Measurements from ENCODE around the gene XKR7.

XKR7 gene

DNA sequence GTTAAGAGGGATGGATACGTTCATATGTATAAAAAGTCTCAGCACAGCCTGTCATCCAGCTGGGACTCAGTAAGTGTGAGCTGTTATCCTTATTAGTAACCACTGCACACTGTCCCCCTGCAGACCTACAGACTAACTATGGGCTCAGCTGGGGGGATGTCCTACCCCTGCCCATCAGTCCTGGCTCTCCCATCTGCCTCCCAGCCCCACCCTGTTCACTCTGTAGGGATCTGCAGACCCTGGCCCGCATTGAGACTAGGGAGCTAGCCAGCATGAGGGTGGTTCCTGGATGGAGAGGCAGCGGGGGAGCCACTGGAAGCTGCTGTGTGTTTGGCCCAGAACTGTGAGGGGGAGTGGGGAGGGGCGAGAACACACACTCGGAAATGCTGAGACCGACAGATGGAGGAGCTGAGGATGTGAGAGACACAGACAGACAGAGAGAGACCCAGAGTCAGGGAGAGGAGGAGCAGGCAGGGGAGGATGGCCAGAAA is 17.1 kb downstream of the XKR7 start:
- DNase-seq: peak; percentile 84

- no peak for DNase-seq
These were observed 19.8 kb downstream of the XKR7 start for GRCh38 chr20:31987744-31988143.

GRCh38 chr20:31988430-31989015 is 20.6 kb downstream of the XKR7 start:
- no peak for DNase-seq

- peak; percentile 27 for DNase-seq
These were observed 21.2 kb downstream of the XKR7 start for GRCh38 chr20:31989030-31989645.

DNA sequence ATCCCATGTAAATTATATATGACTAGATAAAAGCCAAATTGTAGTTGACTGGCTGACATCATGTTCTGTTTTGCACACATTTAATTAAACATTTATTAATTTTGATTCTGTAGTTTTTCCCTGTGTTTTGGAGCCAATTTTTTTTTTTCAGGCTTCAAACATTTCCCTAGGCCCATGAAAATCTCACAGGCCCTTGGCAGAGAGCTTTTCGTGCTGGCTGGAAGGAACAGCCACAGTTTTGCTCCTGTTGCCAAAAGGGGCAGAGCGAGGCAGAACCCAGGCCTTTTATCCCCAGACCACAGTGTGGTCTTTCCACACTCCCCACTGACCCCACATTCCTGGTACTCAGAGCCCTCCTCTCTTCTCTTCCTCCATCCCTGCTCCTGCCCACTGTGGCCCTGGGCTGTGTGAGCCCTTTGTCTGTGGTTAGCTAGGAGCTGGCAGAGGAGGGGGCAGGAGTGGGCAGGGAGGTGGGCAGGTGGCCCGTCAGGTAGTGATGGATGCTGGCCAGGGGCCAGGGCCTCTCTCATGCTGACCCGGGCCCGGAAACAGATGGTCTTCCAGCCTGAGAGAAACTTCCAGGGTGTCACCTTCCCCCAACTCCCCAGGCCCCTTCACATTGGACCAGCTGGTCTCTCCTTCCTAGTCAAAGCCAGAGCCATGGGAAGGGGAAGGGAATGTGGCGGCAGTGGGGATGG is 22.8 kb downstream of the XKR7 start:
- peak; percentile 98 for DNase-seq

DNA sequence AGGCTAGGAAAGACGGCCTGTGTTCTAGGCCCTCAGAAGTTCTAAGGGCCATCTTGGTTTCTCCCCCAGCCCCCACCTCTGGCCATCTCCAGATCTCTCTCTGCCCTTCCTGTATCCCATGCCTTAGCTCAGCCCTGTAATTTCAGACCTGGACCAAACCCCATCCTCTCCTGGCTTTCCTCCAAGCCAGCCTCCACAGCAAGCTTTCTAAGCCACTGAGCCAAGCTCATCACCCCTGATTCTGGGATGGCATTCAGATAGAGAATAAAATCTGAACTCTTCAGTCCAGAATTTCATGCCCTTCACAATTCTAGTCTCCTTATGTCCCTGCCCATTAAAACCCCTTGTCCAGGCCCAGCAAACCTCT is 23.4 kb downstream of the XKR7 start:
- DNase-seq: peak; percentile 76

DNA sequence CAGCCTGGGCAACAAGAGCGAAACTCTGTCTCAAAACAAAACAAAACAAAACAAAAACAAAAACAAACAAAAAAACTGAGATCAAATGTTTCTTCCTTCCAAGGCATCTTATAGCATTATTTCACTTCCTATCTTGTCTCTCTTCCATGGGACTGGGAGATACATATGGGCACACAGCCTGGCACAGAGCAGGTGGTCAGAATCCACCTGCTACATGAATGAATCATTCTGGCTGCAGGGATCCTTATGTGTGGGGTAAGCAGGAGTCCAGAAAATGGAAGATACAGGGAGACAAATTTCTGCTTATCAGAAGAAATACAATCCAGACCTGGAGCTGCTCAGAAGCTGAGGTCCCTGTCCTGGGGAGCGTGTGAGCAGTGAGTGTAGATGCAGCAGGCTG is 24.1 kb downstream of the XKR7 start:
- DNase-seq: no peak

DNA sequence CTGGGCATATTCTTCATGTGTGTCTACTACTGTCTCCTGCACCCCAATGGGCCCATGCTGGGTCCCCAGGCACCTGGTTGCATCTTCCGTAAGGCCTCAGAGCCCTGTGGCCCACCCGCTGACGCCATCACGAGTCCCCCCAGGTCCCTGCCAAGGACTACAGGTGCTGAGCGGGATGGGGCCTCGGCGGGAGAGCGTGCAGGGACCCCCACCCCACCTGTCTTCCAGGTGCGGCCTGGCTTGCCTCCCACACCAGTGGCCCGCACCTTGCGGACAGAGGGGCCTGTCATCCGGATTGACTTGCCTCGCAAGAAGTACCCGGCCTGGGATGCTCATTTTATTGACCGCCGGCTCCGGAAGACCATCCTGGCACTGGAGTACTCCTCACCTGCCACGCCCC is 29.0 kb downstream of the XKR7 start:
- DNase-seq: no peak

GRCh38 chr20:31998246-31998645 is 30.3 kb downstream of the XKR7 start:
- no peak for DNase-seq

DNA sequence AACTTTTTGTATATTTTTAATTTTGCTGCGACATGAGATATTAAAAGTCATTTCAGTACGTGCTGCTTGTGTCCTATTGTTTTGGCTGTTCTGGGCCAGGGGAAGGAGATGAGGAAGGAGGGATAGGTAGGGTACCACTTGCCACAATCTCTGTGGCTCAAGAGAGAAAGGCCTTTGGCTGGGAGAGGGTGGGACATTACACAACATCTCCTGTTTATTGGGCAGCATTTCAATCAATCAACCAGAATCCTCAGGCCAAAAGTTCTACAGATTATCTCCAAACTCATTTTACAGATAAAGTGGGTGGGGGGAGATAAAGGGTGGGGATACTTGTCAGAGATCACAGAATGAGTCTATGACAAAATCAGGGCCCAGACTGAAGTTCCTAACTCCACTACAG is 35.4 kb downstream of the XKR7 start:
- DNase-seq: no peak

DNA sequence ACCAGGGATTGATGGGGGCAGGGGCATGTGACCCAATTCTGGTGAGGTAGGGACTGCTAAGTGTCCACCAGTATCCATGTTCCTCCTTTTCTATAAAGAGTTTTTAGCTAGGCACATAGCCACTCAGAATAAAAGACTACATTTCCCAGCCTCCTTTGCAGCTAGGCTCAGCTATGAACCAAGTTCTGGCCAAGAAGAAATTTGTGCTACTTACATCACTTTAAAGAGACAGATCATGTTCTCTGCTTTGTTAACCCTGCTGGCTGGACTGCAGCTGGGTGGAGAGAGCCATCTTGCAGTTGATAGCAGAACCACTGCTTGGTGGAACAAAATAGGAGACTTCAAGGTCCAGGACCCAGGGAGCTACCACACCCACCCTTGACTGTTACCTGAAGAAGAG is 37.0 kb downstream of the XKR7 start:
- DNase-seq: no peak

DNA sequence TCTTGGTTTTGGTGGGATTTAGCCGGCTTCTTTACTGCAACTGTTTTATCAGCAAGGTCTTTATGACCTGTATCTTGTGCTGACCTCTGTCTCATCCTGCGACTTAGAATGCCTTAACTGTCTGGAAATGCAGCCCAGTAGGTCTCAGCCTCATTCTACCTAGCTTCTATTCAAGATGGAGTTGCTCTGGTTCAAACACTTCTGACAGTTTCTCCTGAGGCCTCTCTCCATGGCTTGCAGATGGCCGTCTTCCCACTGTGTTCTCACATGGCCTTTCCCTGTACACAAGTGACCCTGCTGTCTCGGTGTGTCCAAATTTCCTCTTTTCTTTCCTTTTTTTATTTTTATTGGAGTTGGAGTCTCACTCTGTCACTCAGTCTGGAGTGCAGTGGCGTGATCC is 38.1 kb downstream of the XKR7 start:
- DNase-seq: no peak

DNA sequence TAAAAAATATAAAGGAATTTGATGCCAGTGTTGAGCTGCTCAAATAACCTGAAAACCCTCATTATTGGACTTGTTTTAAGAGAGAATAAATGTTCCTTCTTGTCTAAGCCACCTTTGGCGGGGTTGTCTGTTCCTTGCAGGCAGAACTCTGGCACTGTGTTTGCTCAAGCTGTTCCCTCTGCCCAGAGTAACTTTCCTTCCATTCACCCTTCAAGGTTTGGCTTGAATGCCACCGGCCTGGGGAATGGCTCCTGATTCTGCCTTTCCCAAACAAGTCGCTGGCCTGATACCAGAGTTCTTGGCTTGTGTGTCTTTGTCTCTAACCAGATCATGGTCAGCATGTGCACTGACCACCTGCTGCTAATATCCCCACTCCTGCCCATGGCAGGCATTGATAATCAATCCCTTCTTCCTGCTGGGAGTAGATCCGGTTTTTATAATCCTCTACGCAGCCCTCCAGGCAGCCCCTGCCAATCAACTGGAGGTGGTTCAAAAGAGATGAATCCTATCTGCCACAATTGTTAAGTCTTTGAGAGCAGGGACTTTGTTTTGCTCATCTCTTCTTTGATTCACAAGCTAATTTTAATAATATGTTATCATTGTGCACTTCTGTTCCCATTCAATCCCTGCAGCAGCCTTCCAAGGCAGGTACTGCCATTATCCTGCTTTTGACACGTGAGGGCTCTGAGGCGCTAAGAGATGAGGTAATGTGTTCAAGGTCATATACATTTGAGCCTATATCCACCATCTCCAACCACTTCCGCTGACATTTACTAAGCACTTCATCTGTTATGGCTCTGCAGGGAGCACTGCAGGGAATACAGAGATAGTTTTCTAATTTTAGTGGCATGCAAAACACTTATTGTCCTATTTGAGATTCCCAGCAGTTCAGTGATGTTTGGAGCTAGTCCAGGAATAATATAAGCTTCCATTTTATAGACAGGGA is 39.2 kb downstream of the XKR7 start:
- no peak for DNase-seq

- DNase-seq: no peak
These were observed 40.1 kb downstream of the XKR7 start for GRCh38 chr20:32007787-32008616.

DNA sequence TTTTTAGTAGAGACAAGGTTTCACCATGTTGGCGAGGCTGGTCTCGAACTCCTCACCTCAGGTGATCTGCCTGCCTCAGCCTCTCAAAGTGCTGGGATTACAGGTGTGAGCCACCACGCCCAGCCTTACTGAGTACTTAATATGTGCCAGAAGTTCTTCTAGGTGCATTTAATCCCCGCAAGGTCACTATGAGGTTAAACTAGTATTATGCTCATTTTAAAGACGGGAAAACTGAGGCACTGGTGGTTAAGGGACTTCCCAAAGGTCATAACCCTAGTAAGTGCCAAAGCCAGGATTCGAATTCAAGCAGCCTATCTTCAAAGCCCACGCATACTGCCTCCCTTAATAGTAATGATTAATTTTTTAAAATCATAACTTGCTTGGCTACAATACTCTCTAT is 41.6 kb downstream of the XKR7 start:
- DNase-seq: no peak

DNA sequence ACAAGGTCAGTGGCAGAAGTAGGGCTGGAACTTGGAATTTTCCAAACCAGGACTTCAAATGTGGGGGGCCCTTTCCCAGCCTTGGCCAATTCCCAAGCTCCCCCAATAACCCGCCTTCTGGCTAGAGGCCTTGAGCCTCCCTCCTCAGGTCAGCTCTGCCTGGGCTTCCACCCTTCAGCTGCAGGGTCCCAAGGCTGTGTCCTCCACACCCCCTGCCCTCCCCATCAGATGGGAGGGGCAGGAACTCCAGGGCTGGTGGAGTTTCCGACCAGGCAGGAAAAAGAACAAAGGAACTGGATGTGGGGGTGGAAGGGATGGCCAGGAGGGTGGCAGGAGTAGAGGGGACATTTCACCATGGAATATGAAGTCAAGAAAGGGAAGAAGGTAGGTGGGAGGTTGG is 42.1 kb downstream of the XKR7 start, which contains the start of gene CCM2L:
Gene CCM2L, plus strand, starts transcription at position 338 of the 400 bp plus-strand sequence. Its CDS starts 17 bp downstream, at position 355.
- no peak for DNase-seq

DNA sequence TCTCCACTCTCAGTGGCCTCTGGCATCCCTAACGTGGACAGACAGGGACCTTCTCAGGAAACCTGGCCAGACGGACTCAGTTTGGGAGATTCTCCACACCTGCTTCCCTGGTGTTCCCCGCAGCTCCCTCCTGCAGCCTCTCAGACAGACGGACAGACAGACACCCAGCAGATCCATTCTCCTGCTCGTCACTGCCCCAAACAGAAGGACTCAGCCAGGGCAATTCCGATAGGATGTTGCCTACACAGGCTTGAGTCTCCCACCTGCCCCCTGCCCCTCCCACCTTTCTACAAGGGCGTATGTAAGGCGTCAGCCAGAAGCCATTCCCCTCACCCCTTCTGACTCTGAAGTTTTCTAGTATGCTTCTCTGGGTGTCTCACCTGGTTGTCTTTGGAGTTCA is 42.7 kb downstream of the XKR7 start:
- no peak for DNase-seq

- DNase-seq: no peak
These were observed 44.3 kb downstream of the XKR7 start for GRCh38 chr20:32012159-32012688.

DNA sequence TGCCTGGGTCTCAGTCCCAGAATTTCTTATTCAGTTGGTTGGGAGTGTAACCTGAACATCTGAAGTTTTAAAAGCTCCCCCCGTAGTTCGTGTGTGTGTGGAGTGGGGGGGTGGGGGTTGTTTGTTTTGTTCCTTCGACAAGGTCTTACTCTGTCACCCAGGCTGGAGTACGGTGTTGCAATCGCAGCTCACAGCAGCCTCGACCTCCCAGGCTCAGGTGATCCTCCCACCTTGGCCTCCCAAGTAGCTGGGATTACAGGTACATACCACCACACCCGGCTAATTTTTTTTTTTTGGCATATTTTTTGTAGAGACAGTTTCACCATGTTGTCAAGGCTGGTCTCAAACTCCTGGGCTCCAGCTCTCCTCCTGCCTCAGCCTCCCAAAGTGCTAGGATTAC is 45.4 kb downstream of the XKR7 start:
- no peak for DNase-seq

- peak; percentile 99 for DNase-seq
These were observed 49.8 kb downstream of the XKR7 start for GRCh38 chr20:32017711-32018251.

GRCh38 chr20:32018269-32019155 is 50.6 kb downstream of the XKR7 start:
- DNase-seq: peak; percentile 89

Measured in NCI-H2171 (cell line).